HG02571 (cell line): ENCODE data around the gene FHOD3.
"Not testable (repeated sequence)": the region's sequence is repeated elsewhere in the genome, so short reads cannot be mapped to it uniquely, and the experiment has no call there.

Experiments
- ATAC-seq: cut with Tn5 transposase; IDR thresholded peaks from one replicate; pipeline ENCODE4 v1.9.1; 2021; ENCODE audit warnings: mild to moderate bottlenecking, moderate library complexity; ENCODE audit not compliant: unreplicated experiment

Gene FHOD3

GRCh38 chr18:36535202-36535935 is 237.9 kb downstream of the FHOD3 start:
- no peak for ATAC-seq

- ATAC-seq = no peak
Observed at GRCh38 chr18:36536426-36536825, 238.9 kb downstream of the FHOD3 start.

- no peak for ATAC-seq
Observed at GRCh38 chr18:36537289-36537688, 239.8 kb downstream of the FHOD3 start.

GRCh38 chr18:36539674-36540231 is 242.2 kb downstream of the FHOD3 start:
- no peak for ATAC-seq

GRCh38 chr18:36543030-36543429 is 245.5 kb downstream of the FHOD3 start:
- ATAC-seq = no peak

- ATAC-seq = no peak
Observed at GRCh38 chr18:36543991-36544725, 246.6 kb downstream of the FHOD3 start.

GRCh38 chr18:36545821-36546427 is 248.4 kb downstream of the FHOD3 start:
- no peak for ATAC-seq

GRCh38 chr18:36546876-36547275 is 249.4 kb downstream of the FHOD3 start:
- ATAC-seq = no peak

- no peak for ATAC-seq
Observed at GRCh38 chr18:36547544-36547943, 250.0 kb downstream of the FHOD3 start.

GRCh38 chr18:36551274-36551673 is 253.8 kb downstream of the FHOD3 start:
- ATAC-seq = not testable (repeated sequence)

- ATAC-seq = no peak
Observed at GRCh38 chr18:36558234-36558633, 260.7 kb downstream of the FHOD3 start.

- ATAC-seq = no peak
Observed at GRCh38 chr18:36559149-36559857, 261.8 kb downstream of the FHOD3 start.

- ATAC-seq = no peak
Observed at GRCh38 chr18:36560187-36560586, 262.7 kb downstream of the FHOD3 start.

GRCh38 chr18:36561046-36561445 is 263.5 kb downstream of the FHOD3 start:
- ATAC-seq = no peak

GRCh38 chr18:36564841-36565240 is 267.3 kb downstream of the FHOD3 start:
- no peak for ATAC-seq

GRCh38 chr18:36567800-36568199 is 270.3 kb downstream of the FHOD3 start:
- no peak for ATAC-seq

- ATAC-seq = no peak
Observed at GRCh38 chr18:36568487-36568886, 271.0 kb downstream of the FHOD3 start.

- ATAC-seq = no peak
Observed at GRCh38 chr18:36572135-36572856, 274.8 kb downstream of the FHOD3 start.

GRCh38 chr18:36576339-36576738 is 278.8 kb downstream of the FHOD3 start:
- no peak for ATAC-seq
